Measurements from ENCODE around the gene CNDP1. TPM values are rescaled to one million over a fixed set of nuclear protein-coding genes. Genes with fewer than 3 reads are reported as not detected.

Gene CNDP1, protein sequence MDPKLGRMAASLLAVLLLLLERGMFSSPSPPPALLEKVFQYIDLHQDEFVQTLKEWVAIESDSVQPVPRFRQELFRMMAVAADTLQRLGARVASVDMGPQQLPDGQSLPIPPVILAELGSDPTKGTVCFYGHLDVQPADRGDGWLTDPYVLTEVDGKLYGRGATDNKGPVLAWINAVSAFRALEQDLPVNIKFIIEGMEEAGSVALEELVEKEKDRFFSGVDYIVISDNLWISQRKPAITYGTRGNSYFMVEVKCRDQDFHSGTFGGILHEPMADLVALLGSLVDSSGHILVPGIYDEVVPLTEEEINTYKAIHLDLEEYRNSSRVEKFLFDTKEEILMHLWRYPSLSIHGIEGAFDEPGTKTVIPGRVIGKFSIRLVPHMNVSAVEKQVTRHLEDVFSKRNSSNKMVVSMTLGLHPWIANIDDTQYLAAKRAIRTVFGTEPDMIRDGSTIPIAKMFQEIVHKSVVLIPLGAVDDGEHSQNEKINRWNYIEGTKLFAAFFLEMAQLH
- total RNA-seq (2022; extraction: Qiagen RNA extraction) = 0.08 TPM in 1 of 5 replicates, not detected in the others

DNA sequence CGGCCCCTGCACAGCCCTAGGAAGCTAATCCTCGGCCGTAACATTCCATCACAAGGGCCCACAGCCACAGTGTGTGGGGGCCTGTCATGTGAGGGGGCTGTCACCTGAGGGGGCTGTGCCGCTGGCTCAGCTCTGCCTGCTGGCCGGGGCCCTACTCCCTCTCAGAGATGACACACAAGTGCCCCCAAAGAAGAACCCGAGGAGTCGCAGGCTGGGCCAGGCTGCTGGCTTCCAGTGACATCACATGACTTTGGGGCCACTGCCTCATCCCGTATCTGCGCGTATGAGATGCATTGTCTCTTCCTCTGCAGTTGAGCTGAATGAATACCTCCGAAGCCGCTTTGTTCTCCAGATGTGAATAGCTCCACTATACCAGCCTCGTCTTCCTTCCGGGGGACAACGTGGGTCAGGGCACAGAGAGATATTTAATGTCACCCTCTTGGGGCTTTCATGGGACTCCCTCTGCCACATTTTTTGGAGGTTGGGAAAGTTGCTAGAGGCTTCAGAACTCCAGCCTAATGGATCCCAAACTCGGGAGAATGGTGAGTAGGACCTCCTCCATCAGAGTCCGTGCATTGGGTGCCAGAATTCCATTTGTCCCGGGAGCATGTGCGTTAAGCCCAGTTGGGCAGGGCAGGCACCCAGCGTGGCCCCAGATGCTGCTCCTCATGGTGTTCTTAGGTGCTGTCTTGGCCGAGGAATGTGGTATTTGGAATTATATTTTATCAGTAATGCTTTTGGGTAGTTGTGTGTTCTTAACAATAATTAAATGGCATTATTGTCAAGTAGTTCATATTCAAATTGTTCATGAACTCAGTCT is at the start of gene CNDP1:
Gene CNDP1, plus strand, starts transcription at position 351 of the 820 bp plus-strand sequence. Its CDS starts 168 bp downstream, at position 519.

DNA sequence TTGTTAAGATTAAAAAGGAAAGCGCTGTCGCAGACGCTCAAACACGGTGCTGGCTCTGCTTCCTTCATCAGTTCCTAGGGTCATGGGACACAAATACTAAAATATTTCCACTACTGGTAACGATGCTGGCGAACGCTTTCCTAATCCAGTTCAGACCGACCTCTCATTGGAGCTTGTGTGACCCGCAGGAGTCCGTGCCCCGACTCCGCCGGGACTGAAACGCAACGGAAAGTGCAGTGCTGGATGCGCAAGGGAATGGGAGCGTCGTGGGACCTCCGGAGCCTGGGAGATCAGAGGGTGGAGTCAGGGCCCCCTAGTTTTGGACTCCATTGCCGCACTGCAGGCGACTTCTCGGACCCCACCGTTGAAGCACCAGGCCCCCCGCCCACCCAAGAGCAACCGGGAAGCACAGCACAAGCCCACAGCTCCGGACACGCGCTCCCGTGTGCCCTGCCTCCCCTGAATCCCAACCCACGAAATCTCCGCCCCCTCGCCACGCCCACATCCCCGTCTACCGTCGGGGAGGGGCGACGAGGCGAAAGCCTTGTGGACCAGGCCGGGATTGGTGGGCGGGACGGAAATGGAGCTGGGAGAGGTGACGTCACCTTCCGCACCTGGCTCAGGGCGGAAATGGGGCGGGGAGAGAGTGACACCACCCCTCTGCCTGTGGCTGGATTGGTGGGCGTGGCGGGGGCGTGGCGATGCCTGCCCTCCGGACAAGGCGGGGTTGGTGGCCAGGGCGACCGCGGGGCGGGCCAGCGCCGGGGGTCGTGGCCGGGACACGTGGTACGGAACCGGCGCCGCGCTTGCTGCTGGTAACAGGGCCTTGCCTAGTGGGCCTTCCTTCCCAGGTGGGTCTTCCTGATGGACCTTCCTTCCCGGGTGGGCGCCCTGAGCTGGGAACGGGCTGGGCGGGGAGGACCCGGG is 38.5 kb upstream of the CNDP1 start, which contains the start of gene CNDP2:
Gene CNDP2, plus strand, starts transcription at position 783 of the 927 bp plus-strand sequence. CDS start 3,611 bp downstream, outside the sequence.

DNA sequence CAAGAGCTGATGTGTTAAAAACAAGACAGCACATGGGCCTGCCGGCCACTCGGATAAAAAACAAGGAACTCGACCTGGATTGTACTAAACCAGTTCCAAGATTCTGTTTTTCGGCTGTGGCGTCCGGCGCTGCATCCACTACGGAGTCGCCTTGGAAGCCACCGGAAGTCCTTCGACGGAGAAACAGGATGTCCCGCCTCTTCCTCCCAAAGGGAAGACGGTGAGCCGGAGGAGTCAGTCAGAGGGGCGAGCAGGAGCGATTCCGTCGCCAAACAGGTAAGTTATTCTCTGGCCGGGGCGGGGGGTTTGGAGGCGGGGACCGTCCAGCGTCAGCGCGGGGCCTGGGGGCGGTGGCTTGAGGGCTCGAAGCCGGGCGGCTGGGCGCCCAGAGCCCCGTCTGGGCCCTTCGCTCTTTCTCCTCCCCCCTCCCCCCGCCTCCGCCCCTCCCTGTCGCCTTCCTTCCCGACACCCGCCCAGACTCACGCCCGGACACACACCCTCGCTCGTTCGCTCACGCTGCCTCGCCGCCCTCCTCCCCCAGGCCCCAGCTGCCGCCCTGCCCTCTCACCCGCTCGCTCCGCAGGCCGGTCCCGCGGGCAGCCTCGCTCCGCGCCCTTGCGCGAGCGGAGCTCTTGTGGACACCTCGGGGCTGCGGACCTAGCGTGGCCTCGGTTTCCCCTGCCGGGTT is 63.5 kb downstream of the CNDP1 start, which contains the start of gene ZNF407:
Gene ZNF407, plus strand, starts transcription at position 209 of the 688 bp plus-strand sequence. CDS start 33,150 bp downstream, outside the sequence.

Other genes with a start within 250 kb of the CNDP1 start
- 120 to 138 TPM (median 127 TPM) in 5 replicates for gene CYB5A, start 242.5 kb upstream of the CNDP1 start, total RNA-seq (2022; extraction: Qiagen RNA extraction)
- not detected in 5 replicates for gene C18orf63, start 218.7 kb upstream of the CNDP1 start, total RNA-seq (2022; extraction: Qiagen RNA extraction)
- not detected in 5 replicates for gene DIPK1C, start 77.2 kb upstream of the CNDP1 start, total RNA-seq (2022; extraction: Qiagen RNA extraction)
- 75.6 to 98.9 TPM (median 80.5 TPM) in 5 replicates for gene CNDP2, start 38.1 kb upstream of the CNDP1 start, total RNA-seq (2022; extraction: Qiagen RNA extraction)
- gene ZNF407, start 63.4 kb downstream of the CNDP1 start, total RNA-seq (2022; extraction: Qiagen RNA extraction) = 2.4 to 3.0 TPM (median 2.6 TPM) in 5 replicates

Measured in A549 treated with AZD2906 at 1 μM for 4 hours (cell line).